HCEC 1CT (cell line): Measurements from ENCODE around the gene ADGRB3.
"Not testable (repeated sequence)": the region's sequence is repeated elsewhere in the genome, so short reads cannot be mapped to it uniquely, and the experiment has no call there.

Experiments
- DNase-seq: peaks from one replicate; pipeline ENCODE4 v3.0.0-alpha.2; 2017

The ADGRB3 gene

GRCh38 chr6:69284176-69284730 lies 649.2 kb downstream of the ADGRB3 start:
- no peak for DNase-seq

DNA sequence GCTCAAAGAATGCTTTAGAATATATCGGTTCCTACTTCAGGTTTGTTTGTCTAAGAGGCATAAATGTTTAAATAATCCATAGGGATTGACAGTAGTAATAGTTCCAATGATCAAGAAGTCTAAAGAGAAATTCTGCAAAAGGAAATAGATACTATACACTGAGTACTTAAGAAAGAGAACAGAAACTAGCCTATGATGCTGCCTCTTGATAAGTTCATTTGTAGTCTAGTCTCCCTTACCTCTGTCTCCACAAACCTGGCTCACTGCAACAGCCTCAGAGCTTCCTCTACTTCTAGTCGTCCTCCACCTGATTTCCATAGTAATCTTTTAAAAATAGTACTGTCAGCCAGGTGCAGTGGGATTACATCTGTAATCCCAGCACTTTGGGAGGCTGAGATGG lies 650.0 kb downstream of the ADGRB3 start:
- DNase-seq = no peak

DNA sequence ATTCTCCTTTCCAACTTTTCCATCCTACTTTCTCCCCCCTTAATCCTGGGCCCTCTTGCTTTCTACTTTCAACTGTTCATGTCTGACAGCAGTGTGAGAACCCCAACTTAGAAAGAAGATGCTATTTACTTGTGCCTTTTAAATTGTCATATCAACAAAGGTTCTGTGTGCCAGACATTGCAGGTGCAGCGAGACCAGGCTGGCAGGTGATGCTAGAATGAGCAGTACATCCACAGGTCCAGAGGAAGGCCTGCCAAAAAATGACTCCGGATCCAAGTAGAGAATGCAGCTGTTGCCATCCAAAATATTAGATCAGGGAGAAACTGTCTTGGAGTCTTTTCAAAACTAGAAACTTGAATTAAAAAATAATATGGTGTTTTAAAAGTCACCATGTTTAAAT lies 651.2 kb downstream of the ADGRB3 start:
- no peak for DNase-seq

DNA sequence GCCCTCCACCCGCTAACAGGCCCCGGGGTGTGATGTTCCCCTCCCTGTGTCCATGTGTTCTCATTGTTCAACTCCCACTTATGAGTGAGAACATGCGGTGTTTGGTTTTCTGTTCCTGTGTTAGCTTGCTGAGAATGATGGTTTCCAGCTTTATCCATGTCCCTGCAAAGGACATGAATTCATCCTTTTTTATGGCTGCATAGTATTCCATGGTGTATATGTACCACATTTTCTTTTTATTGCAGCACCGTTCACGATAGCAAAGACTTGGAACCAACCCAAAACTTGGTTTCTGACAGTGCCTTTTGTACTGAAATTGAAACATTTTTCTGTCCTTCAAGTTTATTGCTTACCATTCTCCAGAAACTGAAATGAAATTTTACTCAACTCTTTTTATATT lies 653.1 kb downstream of the ADGRB3 start:
- DNase-seq = not testable (repeated sequence)

- DNase-seq = no peak
Observed at GRCh38 chr6:69289689-69290495, 654.8 kb downstream of the ADGRB3 start.

GRCh38 chr6:69293471-69293870 lies 658.4 kb downstream of the ADGRB3 start:
- no peak for DNase-seq

DNA sequence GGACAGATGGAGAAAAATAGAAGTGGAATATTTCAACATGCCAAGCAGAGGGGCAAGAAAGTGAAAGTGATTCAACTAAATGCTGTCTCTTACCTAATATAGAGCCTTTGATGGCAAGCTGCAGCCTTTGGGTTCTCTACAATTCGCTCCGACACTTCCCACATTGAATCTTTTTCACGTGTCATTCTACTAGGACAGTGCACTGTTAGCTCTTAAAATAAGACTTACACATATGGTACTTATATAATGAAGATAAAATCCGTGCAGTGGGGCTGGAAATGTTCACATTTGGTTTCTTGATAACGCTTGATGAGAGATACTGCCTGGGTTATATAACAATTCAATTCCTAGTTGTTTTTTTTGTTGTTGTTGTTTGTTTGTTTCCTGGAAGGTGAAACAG lies 659.3 kb downstream of the ADGRB3 start:
- no peak for DNase-seq

GRCh38 chr6:69294862-69295261 lies 659.8 kb downstream of the ADGRB3 start:
- no peak for DNase-seq

DNA sequence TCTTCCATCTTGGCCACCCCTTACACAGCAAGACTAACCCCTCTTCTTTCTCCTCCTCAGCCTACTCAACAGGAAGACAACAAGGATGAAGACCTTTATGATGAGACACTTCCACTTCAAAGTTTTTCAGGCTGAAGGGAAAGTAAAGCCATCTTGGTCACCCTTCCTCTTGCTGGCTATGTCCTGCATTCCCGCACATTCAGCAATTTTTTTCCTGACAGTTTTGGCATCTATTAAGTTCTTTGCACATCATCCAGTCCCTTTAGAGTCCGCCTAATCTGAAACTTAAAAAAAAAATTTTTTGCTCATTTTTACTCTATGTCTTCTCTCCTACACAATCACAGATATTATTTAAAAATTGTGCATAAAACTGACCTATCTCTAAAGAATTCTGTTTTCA lies 668.3 kb downstream of the ADGRB3 start:
- no peak for DNase-seq

- no peak for DNase-seq
Observed at GRCh38 chr6:69305456-69305855, 670.4 kb downstream of the ADGRB3 start.

DNA sequence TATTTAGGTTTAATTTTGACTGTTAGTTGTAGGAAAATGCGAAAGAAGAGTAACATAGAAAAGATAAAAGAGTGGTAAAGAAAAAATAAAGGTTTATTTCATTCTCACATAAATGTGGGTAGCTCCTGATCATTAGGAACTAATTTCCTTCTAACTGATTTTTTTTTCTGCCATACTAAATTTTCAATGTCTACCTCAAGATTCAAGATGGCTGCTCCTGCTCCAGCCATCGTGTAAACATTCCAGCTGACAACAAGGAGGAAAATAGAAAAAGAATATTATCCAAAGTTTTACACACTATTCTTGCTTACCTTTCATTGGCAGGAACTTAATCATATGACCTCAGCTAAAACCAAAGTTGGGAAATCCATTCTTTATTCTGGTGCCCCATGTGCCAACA lies 673.5 kb downstream of the ADGRB3 start:
- DNase-seq = no peak

DNA sequence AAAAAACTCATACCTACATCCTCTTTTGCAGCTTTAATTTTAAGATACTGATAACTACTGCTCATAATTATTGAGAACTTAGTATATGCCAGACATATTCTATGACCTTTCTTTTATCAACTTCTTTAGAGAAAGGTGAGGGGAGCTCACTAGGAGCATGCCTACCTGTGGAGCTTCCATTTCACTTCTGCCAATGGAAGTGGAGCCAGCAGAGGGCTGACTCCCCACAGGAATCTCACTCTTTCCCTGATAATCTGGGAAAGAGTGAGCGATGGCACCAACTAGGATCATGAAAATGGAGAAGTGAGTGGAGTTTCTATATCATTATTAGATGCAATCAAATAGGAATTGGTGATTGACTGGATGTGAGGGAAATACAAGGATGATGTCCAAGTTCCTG lies 676.8 kb downstream of the ADGRB3 start:
- no peak for DNase-seq

DNA sequence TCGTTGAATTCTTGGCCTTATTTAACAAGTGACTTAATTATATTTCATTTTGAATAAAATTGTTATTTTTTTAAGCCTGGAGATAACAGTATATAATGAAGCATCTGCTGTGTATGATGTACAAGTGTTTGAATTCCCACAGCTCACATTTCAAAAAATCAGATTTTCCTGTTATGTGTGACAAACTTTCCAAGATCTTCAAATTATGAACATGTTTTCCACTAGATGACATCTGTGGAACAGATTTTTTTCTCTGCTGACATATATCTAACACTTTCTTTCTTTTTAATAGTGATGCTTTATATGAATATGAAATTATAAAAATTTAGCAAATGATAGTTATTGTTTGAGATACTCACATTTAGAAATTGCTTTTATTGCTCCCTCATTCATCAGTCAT lies 678.9 kb downstream of the ADGRB3 start:
- DNase-seq = no peak

DNA sequence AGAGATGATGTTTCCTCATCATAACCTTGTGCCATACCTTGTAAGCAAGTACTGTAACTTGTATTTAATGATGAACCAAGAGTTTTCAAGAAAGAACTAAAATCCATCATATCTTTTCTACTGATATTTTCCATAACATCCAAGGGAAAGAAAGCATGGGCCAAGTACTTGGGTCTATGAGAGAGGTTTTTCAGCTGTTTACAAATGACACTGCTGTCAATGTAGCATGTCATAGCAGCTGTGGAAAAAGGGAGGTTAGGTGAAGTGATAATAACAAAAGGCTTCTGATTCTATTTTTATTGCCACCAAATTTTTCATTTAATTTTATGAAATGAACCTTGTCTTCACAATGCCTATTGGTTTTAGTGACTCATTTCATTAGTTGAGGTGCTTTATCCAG lies 679.4 kb downstream of the ADGRB3 start:
- DNase-seq = no peak

DNA sequence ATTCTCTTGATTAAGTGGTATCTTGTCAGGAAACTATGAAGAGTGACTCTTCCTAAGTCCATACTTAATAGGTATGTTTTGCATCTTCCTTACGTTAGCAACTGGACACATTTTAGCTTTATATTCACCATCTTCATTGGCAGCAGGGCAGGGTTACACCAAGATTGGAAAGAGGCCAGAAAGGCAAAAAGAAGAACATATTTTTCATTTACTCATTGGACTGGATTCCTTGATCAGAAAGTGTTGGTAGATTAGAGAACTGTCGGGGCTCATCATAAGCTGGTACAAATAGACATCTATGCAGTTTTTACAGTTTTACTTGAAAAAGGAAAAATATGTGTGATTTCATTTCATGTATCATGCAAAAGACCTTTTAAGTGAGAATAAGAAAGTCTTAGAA lies 696.8 kb downstream of the ADGRB3 start:
- no peak for DNase-seq

GRCh38 chr6:69337311-69337710 lies 702.2 kb downstream of the ADGRB3 start:
- no peak for DNase-seq

DNA sequence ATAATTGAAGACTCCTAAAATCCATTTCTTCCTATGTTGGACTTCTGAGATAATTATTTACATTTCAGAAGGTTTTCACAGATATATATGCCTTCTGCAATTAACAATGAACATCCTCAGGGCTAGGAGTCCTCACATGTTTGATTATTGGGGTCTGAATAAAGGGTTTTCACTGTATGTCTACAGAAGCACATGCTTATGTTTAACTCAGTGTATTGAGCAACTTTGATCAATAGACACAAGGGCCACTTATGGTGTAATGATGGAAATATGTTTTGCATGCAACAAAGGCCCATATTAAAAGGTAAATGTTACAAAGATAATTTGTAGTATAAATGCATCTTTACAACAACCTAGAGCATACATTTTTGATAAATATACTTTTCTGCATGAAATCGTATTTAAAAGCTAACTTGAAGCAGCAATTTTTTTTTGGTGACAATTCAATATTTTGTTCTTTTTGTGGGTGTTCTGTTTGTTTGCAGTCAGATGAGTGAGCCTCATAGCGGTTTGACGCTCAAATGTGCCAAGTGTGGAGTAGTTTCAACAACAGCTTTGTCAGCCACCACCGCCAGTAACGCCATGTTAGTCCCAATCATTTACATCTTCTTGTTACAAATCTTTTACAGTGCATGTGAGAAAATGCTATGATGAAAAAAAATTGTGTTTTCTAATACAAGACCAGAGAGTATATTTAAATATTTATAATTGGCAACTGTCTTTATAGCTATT lies 703.5 kb downstream of the ADGRB3 start:
- no peak for DNase-seq

DNA sequence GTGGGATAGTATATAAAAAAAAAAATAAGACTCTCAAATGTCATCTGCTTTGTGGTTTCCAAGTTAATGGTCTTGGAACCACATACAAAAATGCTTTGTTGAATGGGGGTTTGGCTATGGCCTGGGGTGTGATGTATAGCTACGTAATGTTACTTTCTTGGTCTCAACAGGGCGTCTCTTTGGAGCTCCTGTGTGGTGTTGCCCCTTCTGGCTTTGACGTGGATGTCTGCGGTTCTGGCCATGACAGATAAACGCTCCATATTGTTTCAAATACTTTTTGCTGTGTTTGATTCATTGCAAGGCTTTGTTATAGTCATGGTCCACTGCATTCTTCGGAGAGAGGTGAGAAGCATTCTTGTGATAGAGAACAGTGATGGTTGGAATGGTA lies 704.1 kb downstream of the ADGRB3 start:
- no peak for DNase-seq

DNA sequence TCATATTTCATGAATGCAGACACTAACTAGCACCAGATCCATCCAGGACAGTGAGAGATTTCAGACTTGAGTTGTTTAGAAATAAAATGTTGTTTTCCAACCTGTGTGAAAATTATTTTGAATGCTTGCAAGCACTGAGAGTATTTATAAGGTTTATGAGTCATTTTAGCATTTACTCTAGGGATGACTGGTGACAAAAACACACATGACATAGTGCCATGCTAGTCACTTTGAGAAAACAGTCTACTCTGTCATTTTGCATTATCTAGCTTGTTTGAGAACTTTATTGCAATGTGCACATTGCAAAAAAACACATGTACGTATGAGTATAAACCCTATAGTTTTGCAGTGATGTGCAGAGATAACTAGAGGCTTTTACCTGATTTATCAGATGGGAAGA lies 705.1 kb downstream of the ADGRB3 start:
- no peak for DNase-seq

- DNase-seq = no peak
Observed at GRCh38 chr6:69343851-69344250, 708.8 kb downstream of the ADGRB3 start.

DNA sequence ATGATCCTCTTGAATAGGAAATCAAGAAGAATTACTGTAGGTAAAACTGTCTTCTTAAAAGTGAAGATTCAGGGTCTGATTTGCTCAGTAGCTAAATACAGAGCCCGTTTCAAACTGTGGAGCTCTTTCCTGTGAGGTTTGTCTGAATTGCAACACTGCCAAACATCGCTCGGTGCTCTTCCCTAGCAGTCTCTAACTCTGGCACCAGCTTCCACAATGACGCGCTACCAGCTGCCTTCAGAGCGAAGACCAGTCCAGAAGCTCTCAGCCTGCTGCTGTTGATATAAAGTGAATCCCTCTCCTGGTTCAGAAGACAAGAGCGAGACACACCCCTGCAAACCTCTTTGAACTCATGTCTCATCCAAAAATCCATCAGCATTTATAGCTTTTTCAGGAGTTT lies 714.7 kb downstream of the ADGRB3 start:
- no peak for DNase-seq

- DNase-seq = no peak
Observed at GRCh38 chr6:69362209-69362608, 727.1 kb downstream of the ADGRB3 start.

DNA sequence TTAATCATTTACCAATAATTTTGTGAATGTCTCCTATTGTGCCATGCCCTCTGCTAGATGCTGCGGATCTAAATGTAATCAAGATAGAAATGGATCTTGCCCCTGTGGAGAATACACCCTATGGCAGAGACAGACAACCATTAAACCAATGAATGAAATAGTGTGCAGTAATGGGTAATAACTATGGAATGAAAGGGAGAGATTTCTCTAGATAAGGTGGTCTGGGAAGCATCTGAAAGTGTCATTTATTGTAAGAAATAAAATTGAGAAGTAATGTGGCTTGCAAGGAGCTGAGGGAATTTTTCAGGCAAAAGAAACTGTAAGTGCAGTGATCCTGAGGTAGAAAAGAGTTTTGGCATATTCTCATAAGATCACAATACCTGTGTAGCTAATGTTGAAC lies 731.7 kb downstream of the ADGRB3 start:
- no peak for DNase-seq

- DNase-seq = no peak
Observed at GRCh38 chr6:69368613-69369012, 733.5 kb downstream of the ADGRB3 start.
